ENCODE data around the gene HNRNPCL2.
"Not testable (repeated sequence)": the region's sequence is repeated elsewhere in the genome, so short reads cannot be mapped to it uniquely, and the experiment has no call there.

Gene HNRNPCL2

GRCh38 chr1:13116754-13117153 is at the start of gene HNRNPCL2:
TSS of gene HNRNPCL2 (minus strand) at chr1:13116854. CDS start at chr1:13116400, 454 bp downstream.
- not testable (repeated sequence) for DNase-seq (ENCODE audit: low spot score)

- not testable (repeated sequence) for DNase-seq (ENCODE audit: low spot score)
Measured at GRCh38 chr1:13165531-13165930, 48.9 kb upstream of the HNRNPCL2 start, which contains the start of gene HNRNPCL4. TSS of gene HNRNPCL4 (minus strand) at chr1:13165631. CDS start at chr1:13165467, 164 bp downstream.

GRCh38 chr1:13155909-13156308 is 39.3 kb upstream of the HNRNPCL2 start, which contains the start of gene PRAMEF26:
TSS of gene PRAMEF26 (minus strand) at chr1:13156009. CDS start at chr1:13153095, 2,914 bp downstream.
- not testable (repeated sequence) for DNase-seq (ENCODE audit: low spot score)

GRCh38 chr1:13070474-13070873 is 46.2 kb downstream of the HNRNPCL2 start, which contains the start of gene PRAMEF25:
TSS of gene PRAMEF25 (plus strand) at chr1:13070774. CDS start at chr1:13073694, 2,920 bp downstream.
- not testable (repeated sequence) for DNase-seq (ENCODE audit: low spot score)

Measured in AG20443 (cell line).